K562 (cell line): ENCODE measurements around the gene ZBTB48. TPM values are rescaled to one million over a fixed set of nuclear protein-coding genes. Genes with fewer than 3 reads are reported as not detected.
A peak's percentile ranks its signal among the peaks of the same experiment; 100 is the strongest.

ENCODE experiments used
- ATF1 ChIP-seq, 2 experiments: fragments of 450-650 bp in 1 of 2; IDR thresholded peaks; 2 replicates each; pipeline ENCODE4 v1.6.1; 2016; ENCODE audit warnings: missing compliant biosample characterization in 1 of 2, missing genetic modification characterization in 1 of 2
- CCAR2 ChIP-seq: fragments of 200-400 bp; formaldehyde crosslinking; IDR thresholded peaks from 2 replicates; pipeline ENCODE4 v1.6.1; 2017; ENCODE audit warnings: mild to moderate bottlenecking, low read depth, low read length
- CXXC5 ChIP-seq: fragments of 250-450 bp; sonication (Bioruptor Pico); IDR thresholded peaks from 2 replicates; pipeline ENCODE4 v1.8.0; 2022; ENCODE audit warnings: inconsistent platforms, mild to moderate bottlenecking, moderate library complexity
- E2F6 ChIP-seq, 2 experiments: IDR thresholded peaks; 2 replicates each; pipeline ENCODE4 v1.6.1; 2011; ENCODE audit warnings: borderline replicate concordance in 1 of 2, control low read depth in 1 of 2, low read depth in 1 of 2, low read length in 1 of 2, mild to moderate bottlenecking in 1 of 2, mixed read lengths in 1 of 2, moderate library complexity in 1 of 2; ENCODE audit not compliant: insufficient read depth in 1 of 2, insufficient read length in 1 of 2, poor library complexity in 1 of 2, severe bottlenecking in 1 of 2; ENCODE audit errors: extremely low read depth in 1 of 2
- GTF2E2 ChIP-seq: fragments of 200-800 bp; sonication (Bioruptor generic); IDR thresholded peaks from 2 replicates; pipeline ENCODE4 v1.6.1; 2016; ENCODE audit warnings: missing genetic modification characterization, missing compliant biosample characterization
- HSF4 ChIP-seq: fragments of 250-450 bp; sonication (Bioruptor Pico); IDR thresholded peaks from 2 replicates; pipeline ENCODE4 v2.1.2; 2022; ENCODE audit warnings: mild to moderate bottlenecking, moderate library complexity, borderline replicate concordance
- KHSRP ChIP-seq: fragments of 450-650 bp; IDR thresholded peaks from 2 replicates; pipeline ENCODE4 v1.6.1; 2017
- KLF6 ChIP-seq: fragments of 250-450 bp; sonication (Bioruptor Pico); IDR thresholded peaks from 2 replicates; pipeline ENCODE4 v1.4.0; 2020; ENCODE audit warnings: mild to moderate bottlenecking, moderate library complexity, borderline replicate concordance
- MLLT1 ChIP-seq, 2 experiments: fragments of 450-650 bp; IDR thresholded peaks; 2 replicates each; pipeline ENCODE4 v1.6.1; 2016
- NR2C1 ChIP-seq, 2 experiments: fragments of 450-650 bp; IDR thresholded peaks; 2 replicates each; pipeline ENCODE4 v1.6.1; 2017; ENCODE audit warnings: mild to moderate bottlenecking in 2 of 2, antibody characterized with exemption in 1 of 2, inconsistent platforms in 1 of 2, missing compliant biosample characterization in 1 of 2, missing genetic modification characterization in 1 of 2
- POLR2H ChIP-seq: IDR thresholded peaks from 2 replicates; pipeline ENCODE4 v1.6.1; 2016; ENCODE audit warnings: missing genetic modification characterization, low read depth, mild to moderate bottlenecking, control low read depth, missing compliant biosample characterization, moderate library complexity
- POLR3A ChIP-seq: IDR thresholded peaks from 2 replicates; pipeline ENCODE4 v1.6.1; 2011; ENCODE audit warnings: borderline replicate concordance, mild to moderate bottlenecking, moderate library complexity; ENCODE audit not compliant: insufficient read length, insufficient read depth; ENCODE audit errors: extremely low read depth
- PRMT5 ChIP-seq: sonication (generic); formaldehyde crosslinking; IDR thresholded peaks from 2 replicates; pipeline ENCODE4 v1.5.0; 2020; ENCODE audit warnings: missing genetic modification reagents
- RBBP5 ChIP-seq: fragments of 200-600 bp; sonication (generic); IDR thresholded peaks from 2 replicates; pipeline ENCODE4 v1.6.1; 2012; ENCODE audit warnings: borderline replicate concordance, mild to moderate bottlenecking, low read length, control low read depth, inconsistent platforms; ENCODE audit not compliant: insufficient read depth, poor library complexity, severe bottlenecking
- RBM22 ChIP-seq: fragments of 200-400 bp; formaldehyde crosslinking; IDR thresholded peaks from 2 replicates; pipeline ENCODE4 v1.6.1; 2018; ENCODE audit warnings: low read length, low read depth; ENCODE audit not compliant: poor library complexity, severe bottlenecking
- TAF1 ChIP-seq: IDR thresholded peaks from 2 replicates; pipeline ENCODE4 v1.6.1; 2011; ENCODE audit warnings: mild to moderate bottlenecking, low read length, moderate library complexity; ENCODE audit not compliant: insufficient read depth, control insufficient read depth, severe bottlenecking; ENCODE audit errors: extremely low read depth
- TCF7 ChIP-seq: sonication (generic); IDR thresholded peaks from 2 replicates; pipeline ENCODE4 v1.6.1; 2016; ENCODE audit warnings: antibody characterized with exemption, borderline replicate concordance
- U2AF1 ChIP-seq: fragments of 200-400 bp; formaldehyde crosslinking; optimal IDR thresholded peaks from 2 replicates; pipeline ENCODE3; 2017; ENCODE audit warnings: mild to moderate bottlenecking, low read depth, low read length, moderate library complexity
- XRCC5 ChIP-seq: fragments of 200-400 bp; formaldehyde crosslinking; IDR thresholded peaks from 2 replicates; pipeline ENCODE4 v1.6.1; 2017; ENCODE audit warnings: low read depth, mild to moderate bottlenecking, low read length
- ZNF143 ChIP-seq: sonication (generic); formaldehyde crosslinking; IDR thresholded peaks from 2 replicates; pipeline ENCODE4 v1.9.0; 2022; ENCODE audit warnings: mild to moderate bottlenecking, missing genetic modification reagents
- ZNF41 ChIP-seq: fragments of 250-450 bp; sonication (Bioruptor Pico); conservative IDR thresholded peaks from 2 replicates; pipeline ENCODE4 v1.4.0; 2020; ENCODE audit warnings: mild to moderate bottlenecking
- ZNF639 ChIP-seq, 2 experiments: fragments of 200-800 bp in 1 of 2; sonication (Bioruptor generic) in 1 of 2; sonication (generic) in 1 of 2; formaldehyde crosslinking in 1 of 2; IDR thresholded peaks in 1 of 2; conservative IDR thresholded peaks in 1 of 2; 2 replicates each; pipeline versions ENCODE4 v1.5.0 to v1.6.1; 2016 to 2020; ENCODE audit warnings: missing compliant biosample characterization in 1 of 2, missing genetic modification characterization in 1 of 2, missing genetic modification reagents in 1 of 2
- polyA plus RNA-seq, 8 experiments: library from polyadenylated mRNA; depleted of rRNA in 4 of 8; stranded (reverse) in 5 of 8; unstranded in 3 of 8; fragments of >200 nt; fragmentation: Nextera tagmentation in 2 of 8; fragmentation: Illumina TruSeq in 1 of 8; extraction: Ambion mirVana in 2 of 8; extraction: Trizol in 1 of 8; gene quantifications; 2 replicates each; pipeline versions ENCODE4 v1.2.1 to v1.2.3, GENCODE V29; 2011 to 2014; ENCODE audit warnings: inconsistent platforms in 1 of 8, missing spikeins in 1 of 8
- total RNA-seq, 7 experiments: library from RNA; depleted of rRNA in 6 of 7; stranded (reverse); fragments of >200 nt in 6 of 7; fragmentation: Illumina TruSeq in 2 of 7; extraction: Trizol in 2 of 7; gene quantifications; 2 replicates each; pipeline versions ENCODE4 v1.2.1 to v1.2.3, GENCODE V29; 2011 to 2021; ENCODE audit warnings: low replicate concordance in 1 of 7

ZBTB48 gene
- total and polyA plus RNA-seq, 9 of the 15 experiments (the other 6 are each of a cell fraction or from before 2014, with no cell fraction given), result 1.9 to 66.9 (median 29.5) TPM

- TF ChIP-seq MLLT1 (IDR thresholded peaks at IDR 0.05) (peak in 1 of 2 experiments; percentile 37; a peak in 1 of 4 replicates), HSF4 (CRISPR knock-in tag) (peak; percentile 14; the same call in 1 of the 2 replicates), ZNF41 (CRISPR knock-in tag) (no peak), CXXC5 (CRISPR knock-in tag) (no peak), RBBP5 (peak; percentile 63), TAF1 (peak; percentile 37), GTF2E2 (tag) (peak; percentile 81), ZNF143 (CRISPR knock-in tag) (0 out of 2 replicates have a peak, but pooled peaks have one; percentile 5), KLF6 (CRISPR knock-in tag) (no peak), POLR3A (no peak), E2F6 (IDR thresholded peaks at IDR 0.05; ENCODE audit: borderline replicate concordance in 1 of 2, extremely low read depth in 1 of 2, insufficient read depth in 1 of 2, insufficient read length in 1 of 2, low read depth in 1 of 2, low read length in 1 of 2, poor library complexity in 1 of 2, severe bottlenecking in 1 of 2) (peak in 1 of 2 experiments; percentile 35), NR2C1 (IDR thresholded peaks at IDR 0.05) (no peak), NR2C1 (tag; IDR thresholded peaks at IDR 0.05) (0 out of 2 replicates have a peak, but pooled peaks have one; percentile 39), TCF7 (no peak), ZNF639 (CRISPR knock-in tag; conservative IDR thresholded peaks at IDR 0.05 in 1 of 2, IDR thresholded peaks at IDR 0.05 in 1 of 2) (peak in 1 of 2 experiments; percentile 19; a peak in 1 of 4 replicates), U2AF1 (no peak), PRMT5 (0 out of 2 replicates have a peak, but pooled peaks have one; percentile 48), POLR2H (peak; percentile 52; the same call in 1 of the 2 replicates), KHSRP (0 out of 2 replicates have a peak, but pooled peaks have one; percentile 13), RBM22 (no peak), ATF1 (CRISPR knock-in tag; IDR thresholded peaks at IDR 0.05) (no peak), ATF1 (tag; IDR thresholded peaks at IDR 0.05) (peak; percentile 83), CCAR2 (no peak), XRCC5 (no peak; the same call in 1 of the 2 replicates)
Measured at GRCh38 chr1:6603238-6603914, 23.6 kb downstream of the ZBTB48 start (continued).
